Stimulated activated CD8-positive, alpha-beta memory T cell treated with anti-CD3 and anti-CD28 coated beads, Interleukin-7, amount 100 ng/mL, for 48 hours (primary cell): ENCODE measurements around the gene FRMPD4.

ENCODE experiments used
- DNase-seq, 2 donors: peaks; one replicate each; pipeline ENCODE4 v3.0.0-alpha.2; 2020; ENCODE audit warnings: low read depth in 1 of 2; ENCODE audit errors: extremely low read depth in 1 of 2

The FRMPD4 gene

DNA sequence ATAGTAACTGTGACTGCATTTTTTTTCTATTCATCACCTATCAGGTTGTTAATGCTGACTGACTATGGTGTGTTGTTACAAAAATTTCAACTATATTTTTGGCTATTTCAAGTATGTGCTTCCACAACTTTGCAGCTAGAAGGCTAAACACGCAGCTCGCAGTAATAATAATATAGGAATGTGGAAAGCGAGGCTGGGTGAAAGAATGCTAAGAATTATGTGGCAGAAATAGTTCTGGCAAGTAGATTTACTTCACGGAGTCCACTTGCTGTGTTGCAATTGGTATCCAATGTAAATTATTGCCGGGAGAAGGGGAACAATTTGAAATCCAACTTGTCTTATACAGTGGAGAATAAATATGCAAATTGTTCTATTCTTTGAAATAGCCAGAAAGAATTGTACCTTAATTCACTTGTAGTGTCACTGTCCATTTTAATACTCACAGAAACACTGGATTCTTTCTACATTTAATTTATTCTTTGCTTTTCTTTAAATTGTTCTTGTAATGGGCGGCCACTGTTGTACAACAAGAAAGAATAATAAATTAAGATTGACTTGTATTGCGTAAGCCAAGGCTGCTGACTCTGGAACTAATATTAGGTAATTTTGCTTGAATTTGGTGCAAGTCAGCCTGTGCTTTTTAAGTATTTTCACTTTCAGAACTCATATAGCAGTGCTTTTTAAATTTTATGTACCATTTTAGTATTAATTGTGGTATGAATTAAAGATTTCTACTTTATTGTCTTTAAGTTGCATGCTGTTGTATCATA lies 154.9 kb downstream of the FRMPD4 start:
- DNase-seq, result no peak

- no peak for DNase-seq
Observed at GRCh38 chrX:12297353-12297752, 159.1 kb downstream of the FRMPD4 start.

DNA sequence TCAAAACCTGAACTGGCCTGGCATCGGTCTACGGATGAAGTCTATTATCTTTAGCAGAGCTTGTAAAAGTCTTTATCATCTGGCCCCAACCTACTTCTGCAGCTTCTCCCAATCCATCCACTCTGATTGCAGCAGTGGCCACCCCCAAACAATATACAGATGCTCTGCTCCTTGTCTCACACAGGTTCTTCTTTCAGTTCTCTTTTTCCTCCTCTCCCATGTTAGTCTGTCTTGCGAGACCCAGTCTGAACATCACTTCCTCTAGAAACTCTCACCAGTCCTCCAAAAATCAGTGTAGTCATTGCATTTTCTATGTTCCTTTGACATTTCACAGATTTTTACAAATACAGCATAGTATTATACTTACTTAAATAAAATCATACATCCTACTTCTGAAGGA lies 163.0 kb downstream of the FRMPD4 start:
- no peak for DNase-seq

GRCh38 chrX:12304261-12304660 lies 166.0 kb downstream of the FRMPD4 start:
- DNase-seq, result no peak

DNA sequence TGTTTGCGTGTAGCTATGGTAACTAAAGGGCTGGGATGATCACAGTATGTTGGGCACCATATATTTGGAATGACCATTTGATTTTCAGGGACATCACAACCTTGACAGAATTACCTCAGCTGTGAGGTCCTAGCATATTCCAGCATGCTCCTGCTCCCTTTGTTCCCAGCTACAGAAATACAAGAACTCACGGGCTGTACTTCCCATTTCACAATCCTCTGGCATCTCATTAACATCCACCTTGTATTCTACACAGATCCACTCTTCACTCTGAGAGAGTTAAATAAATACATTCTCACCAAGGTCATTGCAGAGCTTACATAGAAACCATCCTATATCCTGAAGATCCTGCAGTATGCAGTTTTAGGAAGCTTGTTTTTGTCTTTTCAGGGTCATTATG lies 169.7 kb downstream of the FRMPD4 start:
- DNase-seq, result no peak

DNA sequence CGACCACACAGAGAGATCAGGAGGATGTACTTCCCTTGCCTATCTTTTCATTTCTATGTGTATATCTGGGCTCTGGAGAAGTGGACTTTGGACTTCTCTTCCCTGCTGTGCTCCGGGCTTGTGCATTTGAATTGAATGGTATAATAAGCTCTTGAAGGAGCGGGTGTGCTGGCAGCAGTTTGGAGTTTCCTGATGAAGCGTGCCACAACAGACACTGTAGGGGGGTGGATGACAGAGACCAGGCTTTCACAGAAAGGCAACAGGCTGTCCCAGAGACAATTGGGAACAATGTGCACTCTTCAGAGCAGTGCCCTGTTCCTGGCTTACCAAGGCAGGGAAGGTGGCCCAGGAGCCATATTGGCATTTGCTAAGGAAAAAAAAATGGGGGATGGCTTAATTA lies 170.1 kb downstream of the FRMPD4 start:
- DNase-seq, result no peak

- DNase-seq, result no peak
Observed at GRCh38 chrX:12309040-12309743, 170.9 kb downstream of the FRMPD4 start.

DNA sequence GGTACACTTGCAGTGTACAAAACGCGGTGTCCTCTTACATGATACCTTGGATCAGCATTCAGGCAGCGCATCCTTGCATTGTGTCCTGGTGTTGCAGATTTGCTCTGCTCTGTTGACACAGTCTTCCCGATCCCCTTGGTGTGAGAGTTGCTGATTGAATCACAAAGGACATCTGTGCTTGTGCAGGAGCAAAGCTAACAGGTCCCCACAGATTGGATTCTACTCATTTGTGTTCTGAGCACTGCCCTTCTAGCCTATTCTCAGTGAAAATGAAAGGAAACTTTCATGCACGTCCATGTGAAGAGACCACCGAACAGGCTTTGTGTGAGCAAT lies 171.4 kb downstream of the FRMPD4 start:
- DNase-seq, result no peak

DNA sequence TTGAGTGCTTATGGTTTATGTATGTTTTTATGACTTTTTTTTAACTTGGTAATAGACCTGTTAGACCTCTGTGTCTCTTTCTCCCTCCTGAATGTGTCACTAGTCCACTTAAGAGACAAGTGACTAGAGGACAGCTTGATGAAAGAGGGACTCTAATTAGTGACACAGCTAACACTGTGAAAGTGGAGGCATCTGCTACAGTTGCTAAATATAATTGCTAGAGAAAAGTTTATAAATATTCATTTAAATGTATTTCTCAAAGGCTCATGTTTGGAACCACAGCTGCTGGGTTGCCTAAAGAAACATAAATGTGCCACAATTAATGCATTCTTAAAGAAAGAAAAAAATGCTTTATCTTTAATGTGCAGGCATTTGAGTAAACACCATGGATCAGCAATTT lies 176.4 kb downstream of the FRMPD4 start:
- DNase-seq, result no peak

- DNase-seq, result no peak
Observed at GRCh38 chrX:12315526-12315925, 177.3 kb downstream of the FRMPD4 start.

GRCh38 chrX:12319003-12319519 lies 180.8 kb downstream of the FRMPD4 start:
- DNase-seq, result no peak

DNA sequence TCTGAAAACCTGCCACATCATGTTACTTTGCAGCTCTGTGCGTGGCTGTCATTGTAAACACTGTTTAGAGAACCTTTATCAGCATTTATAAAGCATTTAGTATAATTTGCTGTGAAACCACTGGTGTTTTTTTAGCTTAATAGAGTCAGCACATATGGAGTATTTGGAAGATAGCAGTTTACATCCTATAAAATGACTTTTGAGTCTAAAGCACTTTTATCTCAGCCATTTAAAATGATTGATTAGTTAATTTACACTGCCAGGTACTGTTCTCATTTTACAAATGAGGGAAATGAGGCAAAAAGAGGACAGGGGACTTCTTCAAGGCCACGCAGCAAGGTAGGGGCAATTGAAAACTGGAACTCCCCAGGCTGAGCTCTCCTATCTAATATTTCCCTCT lies 181.7 kb downstream of the FRMPD4 start:
- no peak for DNase-seq

DNA sequence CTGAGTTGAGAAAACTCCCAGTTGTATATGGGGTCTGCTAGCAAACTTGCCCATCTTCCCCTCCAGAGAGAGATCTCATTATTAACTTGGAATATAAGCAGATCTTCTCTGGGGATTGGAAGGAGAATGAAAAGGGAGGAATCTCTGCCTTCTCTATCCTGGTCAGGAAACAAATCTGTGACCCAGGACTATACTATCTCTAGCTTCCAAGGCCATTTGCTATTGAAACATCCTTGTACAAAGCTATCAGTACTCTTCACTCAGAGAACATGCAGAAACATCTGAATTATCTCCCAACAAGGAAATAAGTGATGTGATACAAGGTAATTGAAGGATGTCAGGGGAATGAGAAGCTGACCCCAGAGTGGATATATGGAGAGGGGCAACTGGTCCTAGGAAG lies 183.8 kb downstream of the FRMPD4 start:
- DNase-seq, result no peak

DNA sequence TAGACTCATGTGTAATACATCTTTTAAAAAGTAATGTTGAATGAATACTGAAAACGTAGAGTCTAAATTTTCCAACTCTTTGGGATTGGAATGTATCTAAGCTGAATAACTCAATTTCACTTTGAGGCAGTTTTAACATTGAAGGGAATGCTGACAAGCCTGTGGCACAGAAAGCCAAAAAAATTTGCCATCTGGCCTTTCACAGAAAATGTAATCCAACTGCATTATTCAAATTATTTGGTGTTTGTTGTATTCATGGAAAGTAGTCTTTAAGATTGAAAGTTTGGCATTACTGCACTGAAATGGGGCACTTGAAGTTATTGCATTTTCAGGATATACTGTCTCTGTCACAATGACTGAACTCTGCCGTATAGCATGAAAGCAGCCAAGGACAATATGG lies 186.9 kb downstream of the FRMPD4 start:
- DNase-seq, result no peak

DNA sequence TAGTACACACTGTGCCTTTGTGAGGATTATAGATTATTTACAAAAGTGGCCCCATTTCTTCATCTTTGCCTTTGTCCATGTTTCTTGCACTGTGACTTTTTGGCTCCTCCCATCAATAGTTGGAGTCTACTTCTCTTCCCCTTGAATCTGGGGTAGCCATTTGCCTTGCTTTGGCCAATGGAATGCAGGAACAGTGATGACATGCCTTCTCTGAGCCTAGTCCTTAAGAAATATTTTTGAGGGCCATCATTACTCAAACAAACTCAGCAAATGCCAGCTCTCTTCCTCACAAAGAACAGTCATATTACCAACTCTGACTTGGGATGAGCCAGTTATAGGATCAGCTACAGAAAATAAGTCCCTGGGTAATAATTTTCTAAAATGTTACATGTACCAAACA lies 189.6 kb downstream of the FRMPD4 start:
- DNase-seq, result no peak

DNA sequence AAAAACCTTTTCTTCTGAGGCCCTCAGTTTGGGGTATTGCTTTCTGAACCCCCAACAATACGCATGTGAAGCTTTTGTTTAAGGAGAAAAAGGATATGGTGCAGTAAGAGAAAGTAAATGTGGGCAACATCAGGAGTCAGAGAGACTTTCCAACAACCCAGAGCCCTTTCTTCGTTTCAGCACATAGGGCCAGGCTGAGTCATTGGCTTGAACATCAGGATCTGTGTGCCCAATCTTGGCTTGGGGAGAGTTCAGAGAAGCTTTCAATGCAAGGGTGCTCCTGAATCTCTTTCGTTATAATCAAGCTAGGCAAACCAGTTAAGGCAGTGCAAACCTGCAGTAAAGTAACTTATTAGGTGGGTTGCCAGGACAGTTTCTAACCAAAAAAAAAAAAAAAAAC lies 191.2 kb downstream of the FRMPD4 start:
- DNase-seq, result no peak

DNA sequence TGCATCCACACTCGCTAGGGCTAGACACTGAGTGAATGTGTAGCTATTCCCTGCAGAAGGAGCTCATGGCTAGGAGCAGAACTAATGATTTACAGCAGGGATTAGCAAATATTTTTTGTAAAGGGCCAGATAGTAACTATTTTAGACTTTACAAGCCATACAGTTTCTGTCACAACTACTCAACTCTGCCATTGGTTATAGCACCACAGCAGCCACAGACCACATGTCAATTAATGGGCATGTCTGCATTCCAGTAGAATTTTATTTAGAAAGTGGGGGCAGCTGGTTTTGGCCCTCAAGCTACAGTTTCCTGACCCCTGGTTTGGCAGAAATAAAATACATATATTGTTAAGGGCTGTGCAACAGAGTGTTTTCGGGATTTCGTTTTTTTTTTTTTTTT lies 192.6 kb downstream of the FRMPD4 start:
- no peak for DNase-seq

GRCh38 chrX:12332786-12333347 lies 194.6 kb downstream of the FRMPD4 start:
- DNase-seq, result no peak

- no peak for DNase-seq
Observed at GRCh38 chrX:12339921-12340320, 201.6 kb downstream of the FRMPD4 start.

GRCh38 chrX:12344954-12345353 lies 206.7 kb downstream of the FRMPD4 start:
- no peak for DNase-seq

DNA sequence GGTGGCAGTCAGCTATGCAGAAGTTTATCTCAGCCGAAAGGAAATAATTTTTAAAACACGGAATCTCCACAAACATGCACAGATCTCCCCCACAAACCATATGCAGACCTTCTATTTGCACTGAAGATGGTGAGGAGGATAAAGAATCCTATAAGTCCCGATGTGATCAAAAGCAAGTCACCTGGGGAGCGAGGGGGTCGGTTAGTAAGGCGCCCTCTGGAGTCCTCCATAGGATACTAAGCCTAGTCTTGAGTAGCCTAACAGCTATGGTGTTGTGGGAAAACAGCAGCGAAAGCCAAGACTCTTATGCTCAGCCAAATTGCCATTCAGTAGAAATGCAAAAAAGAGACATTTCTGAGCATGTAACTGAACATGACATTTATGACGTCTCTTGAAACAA lies 210.9 kb downstream of the FRMPD4 start:
- DNase-seq, result no peak

DNA sequence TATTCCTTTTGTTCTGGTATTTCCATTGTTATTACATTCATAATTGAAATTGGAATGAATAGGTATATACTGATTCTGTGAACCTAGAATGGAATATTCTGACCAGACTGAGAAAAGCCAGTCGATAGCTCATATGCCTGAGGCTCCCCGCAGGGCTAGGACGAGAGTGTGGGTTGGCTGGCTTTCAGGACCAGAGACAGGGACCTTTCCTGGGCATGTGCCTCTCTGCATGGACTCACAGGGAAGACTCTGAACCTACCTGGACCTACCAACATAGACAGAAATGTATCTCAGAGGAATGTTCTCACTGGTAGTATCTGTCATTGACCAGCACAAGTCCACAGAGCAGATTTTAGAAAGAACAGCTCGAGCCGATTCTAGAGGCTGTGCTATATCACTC lies 214.6 kb downstream of the FRMPD4 start:
- no peak for DNase-seq
